ENCODE data around the gene UBAP2. TPM values are rescaled to one million over a fixed set of nuclear protein-coding genes. Genes with fewer than 3 reads are reported as not detected.
"Not testable (repeated sequence)": the region's sequence is repeated elsewhere in the genome, so short reads cannot be mapped to it uniquely, and the experiment has no call there.

The UBAP2 gene
- polyA plus RNA-seq, 1 of the 3 experiments (the other 2 are of a cell fraction), result 15.8 TPM

- H3F3A ChIP-seq (replicated peaks; ENCODE audit: insufficient read depth); H3K4me2 ChIP-seq; DNase-seq; H3K9me3 ChIP-seq; CTCF ChIA-PET; H3K9me2 ChIP-seq; H3K4me3 ChIP-seq (ENCODE audit: low read depth in 2 of 2, low read length in 1 of 2); H3K4me1 ChIP-seq (ENCODE audit: control insufficient read depth in 1 of 2, insufficient read depth in 2 of 2, low read depth in 1 of 2, low read length in 1 of 2); H2AFZ ChIP-seq (ENCODE audit: low read depth); POLR2A ChIA-PET; H3K9ac ChIP-seq; H3K27ac ChIP-seq (ENCODE audit: low read depth in 2 of 2, low read length in 1 of 2); H3K27me3 ChIP-seq (ENCODE audit: insufficient read depth): not testable (repeated sequence)
- H4K20me1 ChIP-seq (ENCODE audit: insufficient read depth), result peaks cover 49% of the 10 kb centered on the region
- WGBS (ENCODE audit: low lambda C conversion rate), result 100% methylated on average over 5 of the region's 37 CpGs
- H3K36me3 ChIP-seq (replicated peaks in 1 of 2; ENCODE audit: control insufficient read depth in 1 of 2, insufficient read depth in 2 of 2, low read length in 1 of 2), result peaks cover 0 to 10% of the 10 kb centered on the region in 2 experiments
- H3K79me2 ChIP-seq (ENCODE audit: insufficient read depth), result peaks cover 97% of the 10 kb centered on the region
Measured at GRCh38 chr9:34038851-34039250, 9.8 kb downstream of the UBAP2 start.

- ChIA-PET POLR2A (no interaction called here), CTCF (no interaction called here)
- Histone ChIP-seq H3K79me2 (ENCODE audit: insufficient read depth) (peaks cover 97% of the 10 kb centered on the region), H3K27ac (ENCODE audit: low read depth in 2 of 2, low read length in 1 of 2) (no peak overlapping the region), H3K4me2 (no peak overlapping the region), H3K9ac (no peak overlapping the region), H3K36me3 (replicated peaks in 1 of 2; ENCODE audit: control insufficient read depth in 1 of 2, insufficient read depth in 2 of 2, low read length in 1 of 2) (peaks cover 0 to 10% of the 10 kb centered on the region in 2 experiments), H2AFZ (ENCODE audit: low read depth) (no peak overlapping the region), H4K20me1 (ENCODE audit: insufficient read depth) (peaks cover 48% of the 10 kb centered on the region), H3K27me3 (ENCODE audit: insufficient read depth) (no peaks in the 10 kb centered on the region), H3K9me2 (no peaks in the 10 kb centered on the region), H3K4me1 (ENCODE audit: control insufficient read depth in 1 of 2, insufficient read depth in 2 of 2, low read depth in 1 of 2, low read length in 1 of 2) (no peaks in the 10 kb centered on the region), H3K9me3 (no peaks in the 10 kb centered on the region), H3K4me3 (ENCODE audit: low read depth in 2 of 2, low read length in 1 of 2) (no peak overlapping the region), H3F3A (replicated peaks; ENCODE audit: insufficient read depth) (no peaks in the 10 kb centered on the region)
- TF ChIP-seq RFX5 (IDR thresholded peaks at IDR 0.05; ENCODE audit: low read length) (no peak), POLR2AphosphoS5 (IDR thresholded peaks at IDR 0.05; ENCODE audit: low read depth, low read length) (no peak), SIN3A (IDR thresholded peaks at IDR 0.05; ENCODE audit: borderline replicate concordance, low read depth, low read length) (no peak), IRF3 (IDR thresholded peaks at IDR 0.05; ENCODE audit: low read depth, low read length) (no peak), EP300 (IDR thresholded peaks at IDR 0.05; ENCODE audit: borderline replicate concordance in 1 of 2, low read depth in 1 of 2, low read length in 1 of 2) (no peak), SMC3 (IDR thresholded peaks at IDR 0.05; ENCODE audit: low read depth, low read length) (no peak), ELF1 (IDR thresholded peaks at IDR 0.05) (no peak), TCF12 (IDR thresholded peaks at IDR 0.05) (no peak), YY1 (IDR thresholded peaks at IDR 0.05; ENCODE audit: low read depth) (no peak), FOXJ3 (CRISPR knock-in tag; IDR thresholded peaks at IDR 0.05) (no peak), EZH2phosphoT487 (IDR thresholded peaks at IDR 0.05; ENCODE audit: borderline replicate concordance, low read depth) (no peak), TEAD4 (IDR thresholded peaks at IDR 0.05; ENCODE audit: borderline replicate concordance, insufficient read depth) (no peak), GABPA (IDR thresholded peaks at IDR 0.05; ENCODE audit: low read depth) (no peak), NRF1 (IDR thresholded peaks at IDR 0.05; ENCODE audit: low read depth, low read length) (no peak), JUND (IDR thresholded peaks at IDR 0.05) (no peak), RAD21 (IDR thresholded peaks at IDR 0.05; ENCODE audit: low read length) (no peak)
- TF ChIP-seq, protein P1, sequence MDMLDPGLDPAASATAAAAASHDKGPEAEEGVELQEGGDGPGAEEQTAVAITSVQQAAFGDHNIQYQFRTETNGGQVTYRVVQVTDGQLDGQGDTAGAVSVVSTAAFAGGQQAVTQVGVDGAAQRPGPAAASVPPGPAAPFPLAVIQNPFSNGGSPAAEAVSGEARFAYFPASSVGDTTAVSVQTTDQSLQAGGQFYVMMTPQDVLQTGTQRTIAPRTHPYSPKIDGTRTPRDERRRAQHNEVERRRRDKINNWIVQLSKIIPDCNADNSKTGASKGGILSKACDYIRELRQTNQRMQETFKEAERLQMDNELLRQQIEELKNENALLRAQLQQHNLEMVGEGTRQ (IDR thresholded peaks at IDR 0.05; ENCODE audit: borderline replicate concordance, low read depth, low read length), result no peak
- TF ChIP-seq, protein P2, sequence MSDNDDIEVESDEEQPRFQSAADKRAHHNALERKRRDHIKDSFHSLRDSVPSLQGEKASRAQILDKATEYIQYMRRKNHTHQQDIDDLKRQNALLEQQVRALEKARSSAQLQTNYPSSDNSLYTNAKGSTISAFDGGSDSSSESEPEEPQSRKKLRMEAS (IDR thresholded peaks at IDR 0.05; ENCODE audit: low read depth), result no peak
- 86% methylated on average over 2 of the region's 2 CpGs for WGBS (ENCODE audit: low lambda C conversion rate)
- no peak for DNase-seq
Measured at GRCh38 chr9:34037626-34038025, 11.1 kb downstream of the UBAP2 start.
